Ascending aorta (tissue), 2 donors: ENCODE measurements around the gene PTPN18. TPM values are rescaled to one million over a fixed set of nuclear protein-coding genes. Genes with fewer than 3 reads are reported as not detected.

Source experiments
- DNase-seq, 2 donors: peaks; one replicate each; pipeline ENCODE4 v3.0.0-alpha.2; 2019; ENCODE audit warnings: low spot score in 2 of 2
- H3K27ac ChIP-seq, 2 donors: fragments of 200-600 bp; sonication (generic); one replicate each; pipeline ENCODE4 v1.5.1; 2016 to 2017; ENCODE audit warnings: mild to moderate bottlenecking in 1 of 2
- H3K27me3 ChIP-seq: fragments of 200-600 bp; sonication (generic); one replicate; pipeline ENCODE4 v1.5.1; 2017
- H3K36me3 ChIP-seq, 2 donors: fragments of 200-600 bp; sonication (generic); one replicate each; pipeline ENCODE4 v1.5.1; 2016
- H3K4me1 ChIP-seq, 2 donors: fragments of 200-600 bp; sonication (generic); one replicate each; pipeline ENCODE4 v1.5.1; 2016 to 2017; ENCODE audit warnings: mild to moderate bottlenecking in 1 of 2
- H3K4me3 ChIP-seq, 2 donors: fragments of 200-600 bp; sonication (generic); one replicate each; pipeline ENCODE4 v1.5.1; 2016 to 2017; ENCODE audit warnings: mild to moderate bottlenecking in 1 of 2
- H3K9me3 ChIP-seq, 2 donors: fragments of 200-600 bp; sonication (generic); one replicate each; pipeline ENCODE4 v1.5.1; 2016
- intact Hi-C: fragments of 100-400 bp; cut with DNase I; formaldehyde crosslinking; loops from one replicate; pipeline ENCODE4 v1.15.1; 2023
- total RNA-seq: library from RNA; depleted of rRNA; stranded (reverse); fragments of >200 nt; gene quantifications from one replicate; pipeline ENCODE4 v1.1.0, GENCODE V29; 2016
- TF ChIP-seq, protein P1 (sequence below), 3 experiments: fragments of 200-600 bp in 2 of 3; fragments of 450-650 bp in 1 of 3; sonication (generic) in 2 of 3; IDR thresholded peaks; one replicate each; pipeline ENCODE4 v1.5.1; 2016 to 2019; ENCODE audit warnings: antibody characterized with exemption in 3 of 3, mild to moderate bottlenecking in 1 of 3, moderate library complexity in 1 of 3

Gene PTPN18
- total RNA-seq, 1 donor from 2014 or later, result 21.0 TPM

DNA sequence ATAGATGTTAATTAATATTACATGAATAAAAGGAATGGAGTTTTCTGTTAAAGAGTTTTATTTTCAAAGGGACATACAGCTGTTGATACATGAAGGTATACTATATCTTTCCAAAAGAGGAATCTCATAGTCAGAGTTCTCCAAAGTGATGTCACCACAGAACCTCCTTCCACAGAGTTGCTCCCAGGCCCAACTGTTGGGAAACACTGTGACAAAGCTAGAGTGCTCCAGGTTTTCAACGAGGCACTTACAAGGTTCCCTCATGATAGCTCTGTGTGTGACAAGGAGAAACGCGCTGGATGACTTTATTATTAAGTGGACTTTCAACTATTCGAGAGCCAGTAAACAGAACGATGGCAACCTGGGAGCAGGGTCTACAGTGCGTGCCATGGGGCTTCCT, 33.5 kb downstream of the PTPN18 start:
- peak in 1 of 2 donors; percentile 64 for DNase-seq
- Histone ChIP-seq H3K4me3 (no peak overlapping the region), H3K4me1 (peaks cover 0 to 13% of the 10 kb centered on the region in 2 donors), H3K27me3 (no peaks in the 10 kb centered on the region), H3K9me3 (no peaks in the 10 kb centered on the region), H3K27ac (no peak overlapping the region), H3K36me3 (no peaks in the 10 kb centered on the region)
- TF ChIP-seq, protein P1, sequence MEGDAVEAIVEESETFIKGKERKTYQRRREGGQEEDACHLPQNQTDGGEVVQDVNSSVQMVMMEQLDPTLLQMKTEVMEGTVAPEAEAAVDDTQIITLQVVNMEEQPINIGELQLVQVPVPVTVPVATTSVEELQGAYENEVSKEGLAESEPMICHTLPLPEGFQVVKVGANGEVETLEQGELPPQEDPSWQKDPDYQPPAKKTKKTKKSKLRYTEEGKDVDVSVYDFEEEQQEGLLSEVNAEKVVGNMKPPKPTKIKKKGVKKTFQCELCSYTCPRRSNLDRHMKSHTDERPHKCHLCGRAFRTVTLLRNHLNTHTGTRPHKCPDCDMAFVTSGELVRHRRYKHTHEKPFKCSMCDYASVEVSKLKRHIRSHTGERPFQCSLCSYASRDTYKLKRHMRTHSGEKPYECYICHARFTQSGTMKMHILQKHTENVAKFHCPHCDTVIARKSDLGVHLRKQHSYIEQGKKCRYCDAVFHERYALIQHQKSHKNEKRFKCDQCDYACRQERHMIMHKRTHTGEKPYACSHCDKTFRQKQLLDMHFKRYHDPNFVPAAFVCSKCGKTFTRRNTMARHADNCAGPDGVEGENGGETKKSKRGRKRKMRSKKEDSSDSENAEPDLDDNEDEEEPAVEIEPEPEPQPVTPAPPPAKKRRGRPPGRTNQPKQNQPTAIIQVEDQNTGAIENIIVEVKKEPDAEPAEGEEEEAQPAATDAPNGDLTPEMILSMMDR (IDR thresholded peaks at IDR 0.05), result no peak
- intact Hi-C loops, result no loop called here

DNA sequence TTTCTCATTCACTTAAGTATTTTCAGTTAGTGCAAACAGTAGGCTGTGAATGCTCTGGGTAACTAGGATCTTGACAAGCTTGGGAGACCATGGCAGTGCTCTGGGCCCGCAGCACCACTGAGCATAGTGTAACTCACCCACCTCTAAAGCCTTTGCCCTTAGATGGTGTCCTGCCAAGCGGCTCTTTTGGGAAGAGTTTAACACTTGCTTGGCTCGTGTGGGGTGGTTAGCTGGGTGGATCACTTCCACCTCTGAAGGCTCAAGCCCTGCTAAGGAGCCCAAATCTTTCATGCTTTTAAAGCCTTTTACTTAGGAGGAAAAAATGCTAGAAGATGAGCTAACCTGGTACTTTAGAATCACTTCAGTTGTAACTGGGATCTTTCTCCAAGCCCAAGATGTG, 33.9 kb downstream of the PTPN18 start:
- H3K27ac ChIP-seq, result no peak overlapping the region

DNA sequence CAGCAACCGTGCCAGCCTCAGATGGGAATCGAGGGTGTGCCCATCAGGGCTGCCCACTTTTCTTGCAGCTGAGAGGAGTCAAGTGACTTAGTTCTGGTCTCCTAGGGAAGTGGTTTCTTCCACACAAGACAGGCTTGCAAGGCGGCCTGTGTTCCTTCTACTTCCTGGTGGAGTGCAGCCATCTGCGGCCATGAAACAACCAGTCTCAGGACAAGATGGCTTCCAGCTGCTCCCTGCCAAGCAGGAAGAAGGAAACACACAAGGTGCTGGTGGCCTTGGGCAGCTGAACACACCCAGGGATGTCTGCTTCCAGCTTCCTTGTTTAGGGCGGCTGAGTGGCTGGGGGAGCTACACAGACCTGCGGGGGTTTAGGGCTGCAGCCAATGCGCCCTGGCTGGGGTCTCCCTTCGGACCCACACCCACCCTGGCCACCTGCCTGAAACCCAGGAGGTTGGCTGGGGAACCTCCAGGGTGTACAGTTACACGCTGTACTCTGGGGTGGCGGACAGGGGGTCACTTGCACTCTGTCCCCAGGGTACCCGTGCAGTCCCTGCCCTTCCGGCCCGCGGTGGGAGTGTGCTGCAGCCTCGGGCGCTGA, 34.7 kb downstream of the PTPN18 start:
- intact Hi-C loops, result loop anchor here (2.0 kb wide), 1 partner anchor 18 kb away; no protein-coding TSS in a partner anchor
- TF ChIP-seq, protein P1 (IDR thresholded peaks at IDR 0.05), result no peak
- no peaks in the 10 kb centered on the region for H3K9me3 ChIP-seq
- no peaks in the 10 kb centered on the region for H3K36me3 ChIP-seq
- peak overlapping the region; percentile 82 to 83 for H3K27ac ChIP-seq
- no peak for DNase-seq
- H3K4me1 ChIP-seq, result peaks cover 0 to 13% of the 10 kb centered on the region in 2 donors
- H3K27me3 ChIP-seq, result no peaks in the 10 kb centered on the region
- H3K4me3 ChIP-seq, result peak overlapping the region; percentile 65 to 91

More for the DNA sequence above, 33.9 kb downstream of the PTPN18 start:
- TF ChIP-seq, protein P1 (IDR thresholded peaks at IDR 0.05), result no peak
- H3K27me3 ChIP-seq, result no peaks in the 10 kb centered on the region
- H3K36me3 ChIP-seq, result no peaks in the 10 kb centered on the region
- peaks cover 0 to 13% of the 10 kb centered on the region in 2 donors for H3K4me1 ChIP-seq
- no peak for DNase-seq
- no peaks in the 10 kb centered on the region for H3K9me3 ChIP-seq
- no peak overlapping the region for H3K4me3 ChIP-seq
- intact Hi-C loops, result loop anchor here (2.0 kb wide), 1 partner anchor 17 kb away; no protein-coding TSS in a partner anchor

- intact Hi-C loops, result loop anchor here (2.0 kb wide), 1 partner anchor 18 kb away; no protein-coding TSS in a partner anchor
- Histone ChIP-seq H3K4me3 (peak overlapping the region; percentile 65 to 91), H3K27me3 (no peaks in the 10 kb centered on the region), H3K36me3 (no peaks in the 10 kb centered on the region), H3K4me1 (peaks cover 0 to 12% of the 10 kb centered on the region in 2 donors), H3K27ac (peak overlapping the region; percentile 82 to 83), H3K9me3 (no peaks in the 10 kb centered on the region)
- TF ChIP-seq, protein P1 (IDR thresholded peaks at IDR 0.05), result no peak
- peak in 1 of 2 donors; percentile 84 for DNase-seq
Measured at GRCh38 chr2:130391058-130391871, 35.4 kb downstream of the PTPN18 start.

GRCh38 chr2:130391872-130392670, 36.2 kb downstream of the PTPN18 start:
- Histone ChIP-seq H3K27me3 (no peaks in the 10 kb centered on the region), H3K4me1 (peaks cover 0 to 9% of the 10 kb centered on the region in 2 donors), H3K27ac (peak overlapping the region; percentile 82 to 83), H3K36me3 (no peaks in the 10 kb centered on the region), H3K4me3 (peak overlapping the region; percentile 65 to 91), H3K9me3 (no peaks in the 10 kb centered on the region)
- TF ChIP-seq, protein P1 (IDR thresholded peaks at IDR 0.05), result no peak
- intact Hi-C loops, result loop anchor here (2.0 kb wide), 1 partner anchor 19 kb away; no protein-coding TSS in a partner anchor
- DNase-seq, result peak in 1 of 2 donors; percentile 63
